ENCODE results near the gene ABHD17A. TPM values are rescaled to one million over a fixed set of nuclear protein-coding genes. Genes with fewer than 3 reads are reported as not detected.

Gene ABHD17A
- total RNA-seq, 2 experiments from 2014 or later, result 180 TPM

DNA sequence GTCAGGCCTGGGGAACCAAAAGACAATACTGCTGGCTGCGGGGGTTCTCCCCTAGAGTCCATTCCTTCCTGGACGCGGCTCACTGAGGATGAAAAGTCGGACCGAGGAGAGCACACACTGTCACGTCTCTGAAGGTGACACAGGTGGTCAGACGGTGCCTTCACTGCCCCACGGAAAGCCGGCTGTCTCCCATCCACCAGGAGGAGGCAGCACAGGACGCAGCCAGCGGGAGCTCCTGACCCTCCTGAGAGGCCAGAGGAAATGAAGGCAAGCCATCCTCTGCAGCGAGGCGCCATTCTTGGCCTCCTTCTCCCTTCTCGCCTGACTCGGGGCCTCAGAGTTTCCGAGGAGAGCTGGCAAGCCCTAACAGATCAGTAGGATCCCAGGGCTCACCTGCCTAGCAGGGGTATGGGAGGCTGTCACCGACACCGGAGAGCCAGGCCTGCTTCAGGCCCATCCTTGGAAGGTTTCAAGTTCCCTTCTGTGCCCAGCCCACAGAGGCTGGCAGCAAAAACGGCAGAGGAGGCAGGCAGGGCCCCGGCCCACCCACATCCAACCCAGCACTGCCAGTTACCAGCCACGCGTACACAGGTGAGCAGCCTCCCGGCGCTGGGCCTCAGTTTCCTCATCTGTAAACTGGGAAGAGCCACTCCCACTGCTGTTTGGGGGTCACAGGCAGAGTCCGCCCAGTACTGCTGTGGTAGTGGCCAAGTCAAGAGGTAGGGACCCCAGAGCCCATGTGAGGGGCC, 41.5 kb downstream of the ABHD17A start:
- Mint-ChIP-seq H3K9me3 (no peaks in the 10 kb centered on the region), H3K4me1 (peaks cover 45% of the 10 kb centered on the region), H3K4me3 (no peak overlapping the region), H3K27ac (no peak overlapping the region), H3K27me3 (no peaks in the 10 kb centered on the region), H3K36me3 (ENCODE audit: low read depth) (peaks cover 8% of the 10 kb centered on the region)
- CTCF ChIA-PET, result interaction anchor here (1.3 kb wide), 1 partner anchor 9 kb away, joined by 3 read pairs; no protein-coding TSS in a partner anchor
- POLR2A ChIA-PET, result no interaction called here
- no peak for DNase-seq

DNA sequence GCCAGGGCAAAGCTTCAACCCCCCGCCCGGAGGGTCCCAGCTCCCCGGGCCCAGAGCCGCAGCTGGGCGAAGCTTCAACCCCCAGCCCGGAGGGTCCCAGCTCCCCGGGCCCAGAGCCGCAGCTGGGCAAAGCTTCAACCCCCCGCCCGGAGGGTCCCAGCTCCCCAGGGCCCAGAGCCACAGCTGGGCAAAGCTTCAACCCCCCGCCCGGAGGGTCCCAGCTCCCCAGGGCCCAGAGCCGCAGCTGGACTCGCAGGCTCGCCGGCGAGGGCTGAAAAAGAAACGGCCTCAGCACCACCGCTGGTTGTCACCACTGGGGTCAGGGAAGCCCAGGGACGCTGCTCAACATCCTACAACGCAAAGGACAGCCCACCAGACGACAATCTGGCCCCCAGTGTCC, 42.2 kb downstream of the ABHD17A start:
- POLR2A ChIA-PET, result no interaction called here
- Mint-ChIP-seq H3K36me3 (ENCODE audit: low read depth) (peaks cover 8% of the 10 kb centered on the region), H3K27me3 (no peaks in the 10 kb centered on the region), H3K4me1 (peaks cover 43% of the 10 kb centered on the region), H3K4me3 (no peak overlapping the region), H3K27ac (no peak overlapping the region), H3K9me3 (no peaks in the 10 kb centered on the region)
- CTCF ChIA-PET, result interaction anchor here (0.6 to 1.3 kb wide), 2 partner anchors 10 to 655 kb away, joined by 3 to 4 read pairs; no protein-coding TSS in a partner anchor
- no peak for DNase-seq

DNA sequence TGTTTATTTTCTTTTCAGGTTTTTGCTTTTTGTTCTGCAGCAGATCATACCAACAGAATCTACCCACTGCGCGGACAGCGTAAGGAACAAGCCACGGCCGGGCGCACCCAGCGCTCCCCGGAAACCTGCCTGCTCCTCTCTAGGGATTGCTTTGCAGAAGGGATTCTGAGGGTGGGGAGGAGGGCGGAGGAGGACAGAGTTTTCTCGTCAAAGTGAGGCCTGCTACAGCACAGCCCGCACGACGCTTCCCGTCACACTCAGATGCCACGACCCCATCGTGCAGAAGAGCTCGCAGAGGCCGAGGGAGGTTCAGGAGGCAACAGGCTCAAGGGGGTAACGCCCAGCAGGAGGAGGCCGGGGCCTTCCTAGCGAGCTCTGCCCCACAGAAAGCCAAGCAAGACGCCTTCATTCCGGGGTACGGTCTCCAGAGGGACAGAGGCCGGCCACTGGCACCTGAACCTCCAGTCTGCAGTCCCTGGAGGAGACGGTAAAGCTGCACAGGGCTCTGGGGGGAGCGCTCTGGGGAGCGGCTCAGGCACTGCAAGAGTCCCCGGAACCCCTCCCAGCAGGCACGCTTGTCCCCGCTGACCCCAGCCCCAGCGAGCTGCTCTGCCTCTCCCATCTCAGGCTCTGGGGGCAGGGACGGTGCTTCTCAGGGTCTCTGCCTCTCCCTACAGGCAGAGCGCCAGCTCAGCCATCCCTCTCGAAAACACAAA, 43.9 kb downstream of the ABHD17A start:
- CTCF ChIA-PET, result interaction anchor here (1.3 to 4.7 kb wide), 3 partner anchors 7 to 15 kb away, joined by 3 to 31 read pairs (median 8); no protein-coding TSS in a partner anchor
- POLR2A ChIA-PET, result no interaction called here

DNA sequence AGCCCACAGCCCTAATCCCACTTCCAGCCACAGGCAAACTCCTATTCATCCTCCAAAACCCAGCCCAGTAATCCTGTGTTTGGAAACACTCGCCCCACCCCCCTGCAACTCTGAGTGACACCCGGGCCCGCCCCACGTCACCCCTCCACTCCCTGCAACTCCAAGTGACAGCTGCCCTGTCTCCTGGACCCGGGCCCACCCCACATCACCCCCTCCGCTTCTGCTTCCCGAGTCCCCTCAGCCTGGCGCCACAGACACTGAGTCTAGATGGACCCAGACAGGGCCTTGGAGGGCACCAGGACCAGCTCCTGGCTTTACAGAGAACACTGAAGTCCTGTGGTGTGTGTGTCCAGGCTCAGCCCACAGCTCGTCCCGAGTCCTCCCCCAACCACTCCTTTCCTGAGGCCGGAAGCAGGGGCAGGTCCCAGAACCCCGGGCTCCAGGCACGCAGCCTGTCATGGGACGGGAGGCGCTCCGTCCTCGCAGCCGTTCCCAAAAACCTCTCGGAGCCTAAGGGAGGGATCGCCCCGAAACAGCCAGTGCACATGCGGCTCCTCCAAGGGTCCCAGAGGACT, 44.7 kb downstream of the ABHD17A start:
- Mint-ChIP-seq H3K4me3 (no peak overlapping the region), H3K4me1 (peaks cover 24% of the 10 kb centered on the region), H3K27me3 (no peaks in the 10 kb centered on the region), H3K27ac (no peak overlapping the region), H3K9me3 (no peaks in the 10 kb centered on the region), H3K36me3 (ENCODE audit: low read depth) (peaks cover 2% of the 10 kb centered on the region)
- POLR2A ChIA-PET, result no interaction called here
- CTCF ChIA-PET, result interaction anchor here (1.3 to 4.7 kb wide), 2 partner anchors 8 to 14 kb away, joined by 3 to 31 read pairs; no protein-coding TSS in a partner anchor
- DNase-seq, result no peak

More for the DNA sequence above, 43.9 kb downstream of the ABHD17A start:
- no peaks in the 10 kb centered on the region for H3K27me3 Mint-ChIP-seq
- H3K9me3 Mint-ChIP-seq, result no peaks in the 10 kb centered on the region
- peaks cover 4% of the 10 kb centered on the region for H3K36me3 Mint-ChIP-seq (ENCODE audit: low read depth)
- peaks cover 31% of the 10 kb centered on the region for H3K4me1 Mint-ChIP-seq
- no peak for DNase-seq
- no peak overlapping the region for H3K27ac Mint-ChIP-seq
- no peak overlapping the region for H3K4me3 Mint-ChIP-seq

DNA sequence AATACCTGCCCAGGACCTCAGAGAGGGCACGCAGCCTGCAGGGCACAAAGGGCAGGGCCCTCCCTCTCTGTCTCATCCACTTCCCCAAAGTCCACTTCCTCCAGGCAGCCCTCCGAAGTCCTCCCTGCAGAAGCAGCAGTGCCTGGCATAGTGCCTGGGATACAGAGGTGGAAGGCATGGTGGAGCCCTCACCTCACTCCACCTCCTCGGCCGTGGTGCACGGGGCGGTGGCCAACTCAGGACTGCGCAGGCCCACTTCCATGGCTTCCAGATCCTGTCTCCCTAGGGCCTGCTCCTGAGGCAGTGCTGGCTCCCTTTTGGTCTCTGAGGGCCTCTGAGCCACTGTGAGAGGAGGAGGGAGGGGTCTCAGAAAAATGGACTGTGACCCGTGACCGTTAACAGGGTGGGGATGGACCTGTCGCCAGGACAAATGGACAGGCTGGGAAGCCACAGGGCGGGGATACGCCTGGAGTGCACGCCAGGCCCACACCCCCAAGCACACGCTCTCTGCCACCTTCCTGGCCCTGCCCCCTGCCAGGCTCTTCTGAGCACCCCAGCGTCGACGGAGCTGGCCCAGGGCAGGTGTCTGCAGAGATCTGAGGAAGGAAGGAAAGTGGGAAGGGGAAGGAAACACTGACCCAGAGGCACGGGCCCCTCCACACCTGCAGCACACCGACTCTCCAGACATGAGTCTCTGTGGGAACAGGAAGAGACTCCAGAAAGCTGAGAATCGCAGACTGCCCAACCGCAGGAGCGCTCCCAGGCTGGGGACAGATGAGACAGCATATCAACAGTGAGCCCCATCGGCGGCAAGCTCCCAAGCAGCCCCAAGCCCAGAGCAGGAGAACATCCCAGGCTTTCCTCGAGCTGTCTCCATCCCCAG, 45.4 kb downstream of the ABHD17A start:
- H3K4me3 Mint-ChIP-seq, result no peak overlapping the region
- CTCF ChIA-PET, result interaction anchor here (1.3 to 4.7 kb wide), 5 partner anchors 9 to 106 kb away, joined by 3 to 31 read pairs (median 4); no protein-coding TSS in a partner anchor
- no peak overlapping the region for H3K27ac Mint-ChIP-seq

DNA sequence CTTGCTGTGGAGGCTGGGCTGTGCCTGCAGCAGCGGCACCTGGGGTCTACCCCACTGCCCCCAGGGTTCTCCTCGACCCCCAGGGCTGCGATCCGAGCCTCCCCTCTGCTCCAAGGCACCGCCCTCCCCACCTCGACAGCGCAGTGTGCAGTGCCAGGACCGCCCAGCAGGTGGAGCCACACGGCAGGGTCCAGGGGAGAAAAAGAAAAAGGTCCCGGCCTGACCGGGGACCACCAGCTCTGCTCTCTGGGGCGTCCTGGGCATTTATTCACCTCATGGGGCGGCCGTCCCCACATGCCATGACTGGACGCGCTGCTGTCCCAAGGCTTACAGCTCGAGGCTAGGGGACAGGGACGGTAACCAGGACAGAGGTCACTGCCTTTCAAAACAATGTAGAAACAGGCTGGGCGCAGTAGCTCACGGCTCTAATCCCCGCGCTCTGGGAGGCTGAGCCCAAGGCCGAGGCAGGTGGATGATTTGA, 47.6 kb downstream of the ABHD17A start:
- ChIA-PET CTCF (interaction anchor here (0.7 to 4.7 kb wide), 10 partner anchors 8 to 451 kb away, joined by 3 to 31 read pairs (median 4); no protein-coding TSS in a partner anchor), POLR2A (no interaction called here)
- Mint-ChIP-seq H3K9me3 (no peaks in the 10 kb centered on the region), H3K4me3 (no peak overlapping the region), H3K36me3 (ENCODE audit: low read depth) (no peaks in the 10 kb centered on the region), H3K27ac (no peak overlapping the region), H3K4me1 (peaks cover 19% of the 10 kb centered on the region), H3K27me3 (no peaks in the 10 kb centered on the region)
- peak; percentile 62 for DNase-seq

More for the DNA sequence above, 45.4 kb downstream of the ABHD17A start:
- Mint-ChIP-seq H3K36me3 (ENCODE audit: low read depth) (peaks cover 2% of the 10 kb centered on the region), H3K4me1 (peaks cover 23% of the 10 kb centered on the region), H3K27me3 (no peaks in the 10 kb centered on the region), H3K9me3 (no peaks in the 10 kb centered on the region)
- POLR2A ChIA-PET, result no interaction called here
- no peak for DNase-seq

DNA sequence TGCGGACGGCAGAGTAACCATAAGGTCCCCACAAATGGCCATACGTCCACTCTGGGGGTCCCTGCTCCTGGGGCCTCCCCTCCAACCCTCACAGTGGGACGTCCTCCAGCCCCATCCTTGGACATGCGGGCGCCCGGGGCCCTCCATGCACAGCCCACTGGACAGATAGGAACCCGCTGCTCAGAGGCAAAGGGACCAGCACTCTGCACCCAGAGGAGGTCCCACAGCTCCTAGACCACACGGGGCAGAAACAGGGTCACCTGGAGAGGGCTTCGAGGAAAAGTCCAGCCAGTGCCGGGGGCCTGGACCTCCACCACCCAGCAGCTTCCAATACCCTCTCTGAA, 48.1 kb downstream of the ABHD17A start:
- ChIA-PET CTCF (interaction anchor here (1.3 to 4.7 kb wide), 5 partner anchors 9 to 16 kb away, joined by 4 to 31 read pairs (median 5); no protein-coding TSS in a partner anchor), POLR2A (no interaction called here)
- Mint-ChIP-seq H3K27ac (no peak overlapping the region), H3K4me3 (no peak overlapping the region), H3K4me1 (peaks cover 17% of the 10 kb centered on the region), H3K27me3 (no peaks in the 10 kb centered on the region), H3K36me3 (ENCODE audit: low read depth) (no peaks in the 10 kb centered on the region), H3K9me3 (no peaks in the 10 kb centered on the region)
- no peak for DNase-seq

DNA sequence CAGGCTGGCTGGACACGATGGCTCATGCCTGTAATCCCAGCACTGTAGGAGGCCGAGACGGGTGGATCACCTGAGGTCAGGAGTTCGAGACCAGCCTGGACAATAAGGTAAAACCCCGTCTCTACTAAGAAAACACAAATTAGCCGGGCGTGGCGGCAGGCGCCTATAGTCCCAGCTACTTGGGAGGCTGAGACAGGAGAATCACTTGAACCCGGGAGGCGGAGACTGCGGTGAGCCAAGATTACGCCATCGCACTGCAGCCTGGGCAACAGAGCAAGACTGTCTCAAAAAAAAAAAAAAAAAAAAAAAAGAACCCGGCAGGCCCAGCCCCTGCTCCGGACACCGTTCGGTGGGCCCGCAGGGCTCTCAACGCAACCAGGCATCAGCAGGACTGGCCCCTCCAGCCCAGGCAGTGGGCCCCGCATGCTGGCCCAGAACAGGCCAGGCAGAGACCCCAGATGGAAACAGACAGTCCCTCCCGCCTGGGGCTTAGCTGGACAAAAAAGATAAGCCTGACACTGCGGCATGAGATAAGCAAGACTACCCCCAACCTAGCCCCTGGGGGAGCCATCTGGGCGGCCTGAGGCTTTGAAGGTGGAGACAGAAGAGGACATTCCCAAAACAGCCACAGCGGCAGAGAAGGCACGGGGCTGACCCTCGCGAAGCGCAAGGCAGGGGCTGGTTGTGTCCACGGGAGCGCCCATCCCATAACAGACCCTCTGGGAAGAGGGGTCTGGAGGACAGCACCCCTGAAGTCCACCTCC, 48.7 kb downstream of the ABHD17A start:
- POLR2A ChIA-PET, result no interaction called here
- CTCF ChIA-PET, result interaction anchor here (1.3 to 4.7 kb wide), 5 partner anchors 8 to 17 kb away, joined by 4 to 31 read pairs (median 5); no protein-coding TSS in a partner anchor
- Mint-ChIP-seq H3K27ac (no peak overlapping the region), H3K4me1 (peaks cover 16% of the 10 kb centered on the region), H3K27me3 (no peaks in the 10 kb centered on the region), H3K9me3 (no peaks in the 10 kb centered on the region), H3K4me3 (no peak overlapping the region), H3K36me3 (ENCODE audit: low read depth) (no peaks in the 10 kb centered on the region)
- no peak for DNase-seq

DNA sequence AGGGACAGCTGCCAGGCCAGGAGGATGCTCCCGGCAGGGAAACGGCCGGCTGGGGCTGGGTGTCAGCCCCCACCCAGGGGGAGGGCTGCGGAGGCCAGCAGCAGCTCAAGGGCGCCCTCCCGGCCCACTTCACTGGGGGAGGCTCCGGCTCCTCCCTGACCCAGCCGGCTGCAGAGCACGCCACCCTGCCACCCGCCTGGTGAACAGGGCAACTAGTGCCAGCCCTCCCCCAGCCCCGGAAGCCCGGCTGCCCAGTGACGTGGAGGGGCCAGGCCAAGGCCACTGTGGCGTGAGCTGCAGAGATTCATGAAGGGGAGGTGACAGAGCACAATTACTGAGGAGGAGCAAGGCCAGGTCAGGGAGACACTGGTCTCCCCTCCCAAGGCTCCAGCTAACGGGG, 51.8 kb downstream of the ABHD17A start:
- Mint-ChIP-seq H3K4me3 (no peak overlapping the region), H3K9me3 (no peaks in the 10 kb centered on the region), H3K4me1 (no peaks in the 10 kb centered on the region), H3K36me3 (ENCODE audit: low read depth) (peaks cover 3% of the 10 kb centered on the region), H3K27me3 (no peaks in the 10 kb centered on the region), H3K27ac (no peak overlapping the region)
- DNase-seq, result no peak
- POLR2A ChIA-PET, result no interaction called here
- CTCF ChIA-PET, result interaction anchor here (0.5 to 0.9 kb wide), 2 partner anchors 10 to 1560 kb away, joined by 3 read pairs; no protein-coding TSS in a partner anchor

DNA sequence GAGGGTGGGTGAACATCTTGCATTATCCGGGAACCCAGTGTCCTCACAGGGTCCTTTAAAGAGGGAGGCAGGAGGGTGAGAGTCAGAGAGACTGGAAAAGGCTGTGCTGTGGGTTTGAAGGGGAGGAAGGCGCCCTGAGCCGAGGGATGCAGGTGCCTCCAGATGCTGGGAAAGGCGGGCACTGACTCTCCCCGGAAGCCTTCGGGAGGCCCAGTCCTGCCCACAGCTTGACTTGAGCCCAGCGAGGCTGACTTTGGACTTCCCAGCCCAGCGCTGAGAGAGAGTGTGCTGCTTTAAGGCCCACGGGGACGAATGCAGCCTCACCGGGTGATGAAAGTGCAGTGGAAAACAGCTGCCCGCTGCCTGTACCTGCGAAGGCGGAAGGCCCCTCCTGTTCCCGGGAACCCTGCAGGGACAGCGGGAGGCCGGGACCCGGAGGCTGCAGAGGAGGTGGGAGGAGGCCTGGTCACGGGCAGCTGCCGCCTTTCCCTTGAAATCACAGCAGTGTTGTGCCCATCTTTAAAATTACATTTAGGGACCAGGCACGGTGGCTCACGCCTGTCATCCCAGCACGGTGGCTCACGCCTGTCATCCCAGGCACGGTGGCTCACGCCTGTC, 53.1 kb downstream of the ABHD17A start:
- Mint-ChIP-seq H3K4me3 (no peak overlapping the region), H3K27me3 (no peaks in the 10 kb centered on the region), H3K36me3 (ENCODE audit: low read depth) (peaks cover 3% of the 10 kb centered on the region), H3K9me3 (no peaks in the 10 kb centered on the region), H3K27ac (no peak overlapping the region), H3K4me1 (no peaks in the 10 kb centered on the region)
- ChIA-PET POLR2A (no interaction called here), CTCF (no interaction called here)
- no peak for DNase-seq

DNA sequence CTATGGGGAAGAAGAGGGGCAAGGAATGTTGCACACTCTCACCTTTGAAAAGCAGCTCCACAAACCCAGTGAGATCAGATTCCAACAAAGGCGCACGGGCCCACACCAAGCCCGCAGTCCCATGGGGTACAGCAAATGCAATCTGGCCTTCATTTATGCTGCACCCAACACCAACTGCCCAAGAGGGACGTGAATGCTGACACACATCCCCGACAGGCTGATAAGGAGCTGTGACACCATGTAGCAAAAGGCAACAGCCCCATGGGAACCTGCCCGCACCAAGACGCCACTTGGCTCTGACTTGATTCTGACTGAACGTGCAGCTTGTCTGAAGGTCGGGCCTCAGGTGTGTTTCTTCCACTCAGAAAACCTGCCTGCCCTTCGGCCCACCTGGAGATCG, 54.3 kb downstream of the ABHD17A start:
- Mint-ChIP-seq H3K27me3 (no peaks in the 10 kb centered on the region), H3K9me3 (no peaks in the 10 kb centered on the region), H3K4me3 (no peak overlapping the region), H3K36me3 (ENCODE audit: low read depth) (peaks cover 4% of the 10 kb centered on the region), H3K4me1 (peaks cover 1% of the 10 kb centered on the region), H3K27ac (no peak overlapping the region)
- ChIA-PET CTCF (no interaction called here), POLR2A (no interaction called here)
- DNase-seq, result no peak

All from activated CD4-positive, alpha-beta T cell treated with anti-CD3 and anti-CD28 coated beads, Interleukin-2, amount 10 ng/mL, durations not matched to agents 7 days and 5 days (primary cell).